ENCODE measurements around the gene NPPA.
"Not testable (repeated sequence)": the region's sequence is repeated elsewhere in the genome, so short reads cannot be mapped to it uniquely, and the experiment has no call there.

The NPPA gene

GRCh38 chr1:11806307-11806936 is 41.2 kb downstream of the NPPA start:
- DNase-seq (ENCODE audit: low read depth in 1 of 2, low spot score in 1 of 2), result peak in 1 of 2 experiments; percentile 37
- no peak for TF ChIP-seq JUND (IDR thresholded peaks at IDR 0.05; ENCODE audit: low read depth)

GRCh38 chr1:11805422-11806306 is 41.9 kb downstream of the NPPA start, which contains the start of the genes CLCN6 and MTHFR:
CLCN6 (plus strand) TSS chr1:11806191; CDS start chr1:11806263, 72 bp downstream.
MTHFR (minus strand) TSS chr1:11805964; CDS start chr1:11803116, 2,848 bp downstream.
- DNase-seq (ENCODE audit: low read depth in 1 of 2, low spot score in 1 of 2), result peak; percentile 94 to 98
- TF ChIP-seq JUND (IDR thresholded peaks at IDR 0.05; ENCODE audit: low read depth), result no peak
- in situ Hi-C loops (cut with HindIII; ENCODE audit: low pct_unique_long_range_greater_than_20kb, low sequenced_read_pairs), result no loop called here

More at GRCh38 chr1:11806307-11806936, 41.2 kb downstream of the NPPA start:
- in situ Hi-C loops (cut with HindIII; ENCODE audit: low pct_unique_long_range_greater_than_20kb, low sequenced_read_pairs), result no loop called here

GRCh38 chr1:11804666-11805421 is 42.7 kb downstream of the NPPA start:
- DNase-seq (ENCODE audit: low read depth in 1 of 2, low spot score in 1 of 2), result peak in 1 of 2 experiments; percentile 29
- no peak for TF ChIP-seq JUND (IDR thresholded peaks at IDR 0.05; ENCODE audit: low read depth)
- in situ Hi-C loops (cut with HindIII; ENCODE audit: low pct_unique_long_range_greater_than_20kb, low sequenced_read_pairs), result no loop called here

GRCh38 chr1:11803924-11804665 is 43.5 kb downstream of the NPPA start:
- in situ Hi-C loops (cut with HindIII; ENCODE audit: low pct_unique_long_range_greater_than_20kb, low sequenced_read_pairs); DNase-seq (ENCODE audit: low read depth in 1 of 2, low spot score in 1 of 2): not testable (repeated sequence)

GRCh38 chr1:11802973-11803885 is 44.4 kb downstream of the NPPA start:
- TF ChIP-seq JUND (IDR thresholded peaks at IDR 0.05; ENCODE audit: low read depth), result no peak
- no peak for DNase-seq (ENCODE audit: low read depth in 1 of 2, low spot score in 1 of 2)
- in situ Hi-C loops (cut with HindIII; ENCODE audit: low pct_unique_long_range_greater_than_20kb, low sequenced_read_pairs), result no loop called here

GRCh38 chr1:11802616-11802972 is 45.0 kb downstream of the NPPA start:
- in situ Hi-C loops (cut with HindIII; ENCODE audit: low pct_unique_long_range_greater_than_20kb, low sequenced_read_pairs), result no loop called here
- TF ChIP-seq JUND (IDR thresholded peaks at IDR 0.05; ENCODE audit: low read depth), result no peak
- DNase-seq (ENCODE audit: low read depth in 1 of 2, low spot score in 1 of 2), result no peak

- no peak for TF ChIP-seq JUND (IDR thresholded peaks at IDR 0.05; ENCODE audit: low read depth)
- in situ Hi-C loops (cut with HindIII; ENCODE audit: low pct_unique_long_range_greater_than_20kb, low sequenced_read_pairs), result no loop called here
- DNase-seq (ENCODE audit: low read depth in 1 of 2, low spot score in 1 of 2), result no peak
Observed at GRCh38 chr1:11800756-11801433, 46.7 kb downstream of the NPPA start.

- no peak for DNase-seq (ENCODE audit: low read depth in 1 of 2, low spot score in 1 of 2)
- in situ Hi-C loops (cut with HindIII; ENCODE audit: low pct_unique_long_range_greater_than_20kb, low sequenced_read_pairs), result no loop called here
- no peak for TF ChIP-seq JUND (IDR thresholded peaks at IDR 0.05; ENCODE audit: low read depth)
Observed at GRCh38 chr1:11800391-11800755, 47.2 kb downstream of the NPPA start.

GRCh38 chr1:11799896-11800295 is 47.7 kb downstream of the NPPA start:
- DNase-seq (ENCODE audit: low read depth in 1 of 2, low spot score in 1 of 2), result no peak
- in situ Hi-C loops (cut with HindIII; ENCODE audit: low pct_unique_long_range_greater_than_20kb, low sequenced_read_pairs), result no loop called here
- TF ChIP-seq JUND (IDR thresholded peaks at IDR 0.05; ENCODE audit: low read depth), result no peak

- in situ Hi-C loops (cut with HindIII; ENCODE audit: low pct_unique_long_range_greater_than_20kb, low sequenced_read_pairs), result no loop called here
- TF ChIP-seq JUND (IDR thresholded peaks at IDR 0.05; ENCODE audit: low read depth), result no peak
Observed at GRCh38 chr1:11799099-11799498, 48.5 kb downstream of the NPPA start.

More at GRCh38 chr1:11799099-11799498, 48.5 kb downstream of the NPPA start:
- DNase-seq (ENCODE audit: low read depth in 1 of 2, low spot score in 1 of 2), result no peak

Data from T47D (cell line).